ENCODE measurements around the gene ACTMAP.
A peak's percentile ranks its signal among the peaks of the same experiment; 100 is the strongest.
"Not testable (repeated sequence)": the region's sequence is repeated elsewhere in the genome, so short reads cannot be mapped to it uniquely, and the experiment has no call there.

The ACTMAP gene

GRCh38 chr19:40743926-40744325, 6.4 kb downstream of the ACTMAP start:
- no peak for DNase-seq (ENCODE audit: low read depth, low spot score)

- DNase-seq (ENCODE audit: low read depth, low spot score), result no peak
Measured at GRCh38 chr19:40742886-40743285, 7.4 kb downstream of the ACTMAP start.

DNA sequence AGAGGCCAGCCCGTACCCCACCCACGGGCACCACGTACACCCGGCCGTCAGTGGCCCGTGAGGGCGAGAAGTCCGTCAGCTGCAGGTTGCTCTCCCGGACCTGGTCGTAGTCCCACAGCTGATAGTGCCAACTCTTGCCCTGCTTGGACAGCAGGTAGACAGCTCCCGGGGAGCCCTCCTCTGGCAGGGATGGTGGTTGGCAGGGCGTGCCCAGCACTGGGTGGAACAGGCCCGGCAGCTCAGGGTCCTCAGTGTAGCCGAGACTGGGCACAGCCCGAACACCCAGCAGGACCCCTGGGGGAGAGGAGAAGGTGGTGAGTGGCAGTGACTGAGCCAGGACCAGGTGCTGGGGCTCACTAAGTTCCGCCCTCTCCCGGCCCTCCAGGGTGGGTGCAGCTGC, 7.8 kb downstream of the ACTMAP start:
- DNase-seq (ENCODE audit: low read depth, low spot score), result no peak

- no peak for DNase-seq (ENCODE audit: low read depth, low spot score)
Measured at GRCh38 chr19:40741527-40742390, 8.5 kb downstream of the ACTMAP start.

GRCh38 chr19:40740747-40741146, 9.5 kb downstream of the ACTMAP start:
- no peak for DNase-seq (ENCODE audit: low read depth, low spot score)

DNA sequence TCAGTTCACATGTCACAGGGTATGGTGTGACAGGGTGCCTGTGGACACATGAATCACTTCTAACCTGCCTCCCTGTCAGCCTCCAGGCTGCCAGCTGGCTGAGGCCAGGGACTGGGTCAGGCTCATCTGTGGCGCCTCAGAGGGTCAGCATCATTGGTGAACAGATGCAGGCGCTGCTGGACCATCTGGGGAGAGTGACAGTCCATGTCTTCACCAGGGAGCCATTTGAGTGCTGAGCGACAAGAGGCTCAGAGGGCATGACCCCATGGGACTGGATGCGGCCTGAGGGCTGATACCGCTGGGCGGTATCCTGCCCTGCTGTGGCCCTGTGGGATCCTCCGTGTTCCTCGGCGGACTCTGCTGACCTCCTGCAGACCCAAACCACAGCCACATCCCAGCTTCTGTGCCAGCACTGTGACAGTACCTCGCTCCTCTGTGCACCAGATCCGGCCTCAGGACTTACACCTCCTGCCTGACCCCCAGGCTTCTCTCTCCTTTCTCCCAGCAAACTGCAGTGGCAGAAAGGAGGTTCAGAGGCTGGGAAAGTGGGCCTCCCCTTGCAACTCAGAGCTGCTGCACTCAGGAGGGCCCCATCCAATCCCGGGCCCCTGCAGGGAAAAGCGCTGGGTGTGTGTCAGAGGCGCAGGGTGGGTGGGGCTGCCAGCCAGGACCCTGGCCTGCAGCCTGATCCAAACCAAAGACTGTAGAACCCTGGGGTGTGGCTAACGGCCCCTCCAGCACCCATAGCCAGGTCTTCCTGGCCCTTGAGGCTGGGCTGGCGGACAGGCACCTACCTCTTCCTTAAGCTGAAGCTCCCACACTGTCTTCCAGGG, 10.2 kb downstream of the ACTMAP start:
- no peak for DNase-seq (ENCODE audit: low read depth, low spot score)

GRCh38 chr19:40739030-40739839, 11.0 kb downstream of the ACTMAP start:
- DNase-seq (ENCODE audit: low read depth, low spot score), result no peak

GRCh38 chr19:40737102-40737644, 13.1 kb downstream of the ACTMAP start:
- no peak for DNase-seq (ENCODE audit: low read depth, low spot score)

DNA sequence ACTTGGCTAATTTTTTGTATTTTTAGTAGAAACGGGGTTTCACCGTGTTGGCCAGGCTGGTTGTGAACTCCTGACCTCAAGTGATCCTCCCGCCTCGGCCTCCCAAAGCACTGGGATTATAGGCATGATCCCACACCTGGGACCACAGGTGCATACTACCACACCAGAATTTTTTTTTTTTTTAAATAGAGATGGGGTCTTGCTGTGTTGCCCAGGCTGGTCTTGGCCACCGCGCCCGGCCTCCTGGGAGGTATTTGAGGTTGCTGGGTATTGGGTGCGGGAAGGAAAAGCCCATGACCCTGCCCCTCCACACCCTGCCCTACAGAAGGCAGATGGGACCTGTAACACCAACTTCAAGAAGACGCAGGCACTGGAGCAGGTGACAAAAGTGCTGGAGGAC, 13.6 kb downstream of the ACTMAP start:
- no peak for DNase-seq (ENCODE audit: low read depth, low spot score)

- DNase-seq (ENCODE audit: low read depth, low spot score), result no peak
Measured at GRCh38 chr19:40735013-40735771, 15.1 kb downstream of the ACTMAP start.

GRCh38 chr19:40733149-40733548, 17.1 kb downstream of the ACTMAP start:
- DNase-seq (ENCODE audit: low read depth, low spot score), result no peak

DNA sequence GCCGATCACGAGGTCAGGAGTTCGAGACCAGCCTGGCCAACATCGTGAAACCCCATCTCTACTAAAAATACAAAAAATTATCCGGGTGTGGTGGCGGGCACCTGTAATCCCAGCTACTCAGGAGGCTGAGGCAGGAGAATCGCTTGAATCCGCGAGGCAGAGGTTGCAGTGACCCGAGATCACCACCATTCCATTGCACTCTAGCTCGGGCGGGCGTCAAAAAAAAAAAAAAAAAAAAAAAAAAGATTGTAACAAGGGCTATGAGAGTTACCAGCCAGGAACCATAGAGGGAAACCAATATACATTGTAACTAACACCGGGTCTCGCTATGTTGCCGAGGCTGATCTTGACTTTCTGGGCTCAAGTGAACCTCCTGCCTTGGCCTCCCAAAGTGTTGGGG, 18.0 kb downstream of the ACTMAP start:
- not testable (repeated sequence) for DNase-seq (ENCODE audit: low read depth, low spot score)

GRCh38 chr19:40730065-40730464, 20.2 kb downstream of the ACTMAP start:
- not testable (repeated sequence) for DNase-seq (ENCODE audit: low read depth, low spot score)

DNA sequence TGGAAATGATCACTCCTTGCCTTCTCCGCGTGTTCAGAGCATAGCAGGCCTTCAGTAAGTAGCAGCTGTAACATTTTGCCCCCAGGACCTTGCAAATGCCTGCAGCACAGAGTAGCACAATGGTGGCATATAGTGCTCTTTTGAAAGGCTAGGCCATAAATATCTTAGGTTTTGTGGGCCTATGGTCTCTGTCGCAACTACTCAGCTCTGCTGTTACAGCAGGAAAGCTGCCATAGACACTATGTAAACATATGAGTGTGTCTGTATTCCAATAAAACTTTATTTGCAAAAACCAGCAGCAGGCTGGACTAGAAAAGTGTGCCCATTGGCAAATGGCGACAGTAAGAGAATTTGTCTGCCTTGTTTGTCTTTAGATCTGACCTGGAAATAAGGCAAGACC, 24.0 kb downstream of the ACTMAP start:
- DNase-seq (ENCODE audit: low read depth, low spot score), result no peak

DNA sequence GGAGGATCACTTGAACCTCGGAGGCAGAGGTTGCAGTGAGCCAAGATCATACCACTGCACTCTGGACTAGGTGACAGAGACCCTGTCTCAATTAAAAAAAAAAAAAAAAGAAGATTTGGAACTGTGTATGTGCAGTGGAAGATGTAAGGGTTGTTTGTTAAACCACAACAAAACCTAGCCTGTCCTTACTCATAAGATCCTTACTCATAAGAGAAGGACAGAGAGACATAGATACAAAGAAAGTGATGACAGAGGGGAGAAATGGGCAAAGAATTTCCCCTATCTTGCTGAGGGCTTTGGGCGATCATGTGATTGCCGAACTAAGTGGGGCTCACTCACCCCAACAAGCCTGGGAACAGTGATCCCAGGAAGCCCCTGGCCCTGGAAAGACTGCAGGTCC, 25.4 kb downstream of the ACTMAP start:
- DNase-seq (ENCODE audit: low read depth, low spot score), result no peak

- no peak for DNase-seq (ENCODE audit: low read depth, low spot score)
Measured at GRCh38 chr19:40724315-40724714, 26.0 kb downstream of the ACTMAP start.

DNA sequence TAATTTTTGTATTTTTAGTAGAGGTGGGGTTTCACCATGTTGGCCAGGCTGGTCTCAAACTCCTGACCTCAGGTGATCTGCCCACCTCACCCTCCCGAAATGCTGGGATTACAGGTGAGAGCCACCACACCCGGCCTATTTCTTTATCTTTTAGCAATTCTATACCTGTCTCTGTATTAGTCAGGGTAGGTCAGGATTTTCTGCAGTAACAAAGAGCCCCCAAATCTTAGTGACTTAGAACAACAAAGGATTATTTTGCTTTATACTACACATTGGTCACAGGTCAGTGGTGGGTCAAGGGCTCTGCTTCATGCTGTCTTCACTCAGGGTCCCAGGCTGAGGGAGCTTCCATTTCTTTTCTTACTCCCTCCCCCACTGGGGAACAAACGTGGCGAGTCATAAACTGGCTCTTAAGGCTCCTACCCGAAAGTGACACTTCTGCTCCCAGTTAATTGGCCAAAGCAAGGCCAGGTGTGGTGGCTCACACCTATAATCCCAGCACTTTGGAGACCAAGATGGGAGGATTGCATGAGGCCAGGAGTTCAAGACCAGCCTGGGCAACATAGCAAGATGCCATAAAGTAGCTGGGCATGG, 26.5 kb downstream of the ACTMAP start:
- no peak for DNase-seq (ENCODE audit: low read depth, low spot score)

GRCh38 chr19:40721936-40722661, 28.2 kb downstream of the ACTMAP start:
- DNase-seq (ENCODE audit: low read depth, low spot score), result peak; percentile 17

GRCh38 chr19:40721140-40721486, 29.2 kb downstream of the ACTMAP start:
- no peak for DNase-seq (ENCODE audit: low read depth, low spot score)

- no peak for DNase-seq (ENCODE audit: low read depth, low spot score)
Measured at GRCh38 chr19:40719414-40719894, 30.8 kb downstream of the ACTMAP start.
